Tibial nerve (tissue), 3 donors: ENCODE results near the gene TMCC1.

Experiments
- CTCF ChIP-seq, 5 experiments: fragments of 200-600 bp in 3 of 5; fragments of 450-650 bp in 2 of 5; sonication (generic) in 3 of 5; IDR thresholded peaks; one replicate each; pipeline ENCODE4 v1.5.1; 2016 to 2019; ENCODE audit warnings: antibody characterized with exemption in 5 of 5, mild to moderate bottlenecking in 3 of 5, moderate library complexity in 2 of 5
- POLR2A ChIP-seq, 2 donors: fragments of 450-650 bp; IDR thresholded peaks; one replicate each; pipeline ENCODE4 v1.6.1; 2017; ENCODE audit warnings: antibody characterized with exemption in 2 of 2, mild to moderate bottlenecking in 2 of 2, moderate library complexity in 2 of 2

GRCh38 chr3:129820587-129820986, 72.9 kb downstream of the TMCC1 start:
- no peak for TF ChIP-seq CTCF (IDR thresholded peaks at IDR 0.05)
- no peak for TF ChIP-seq POLR2A (IDR thresholded peaks at IDR 0.05)
